ENCODE measurements around the gene XRCC4. TPM values are rescaled to one million over a fixed set of nuclear protein-coding genes. Genes with fewer than 3 reads are reported as not detected.
"Not testable (repeated sequence)": the region's sequence is repeated elsewhere in the genome, so short reads cannot be mapped to it uniquely, and the experiment has no call there.

Gene XRCC4
- polyA plus RNA-seq, 1 of the 3 experiments (the other 2 are of a cell fraction), result 1.8 TPM

DNA sequence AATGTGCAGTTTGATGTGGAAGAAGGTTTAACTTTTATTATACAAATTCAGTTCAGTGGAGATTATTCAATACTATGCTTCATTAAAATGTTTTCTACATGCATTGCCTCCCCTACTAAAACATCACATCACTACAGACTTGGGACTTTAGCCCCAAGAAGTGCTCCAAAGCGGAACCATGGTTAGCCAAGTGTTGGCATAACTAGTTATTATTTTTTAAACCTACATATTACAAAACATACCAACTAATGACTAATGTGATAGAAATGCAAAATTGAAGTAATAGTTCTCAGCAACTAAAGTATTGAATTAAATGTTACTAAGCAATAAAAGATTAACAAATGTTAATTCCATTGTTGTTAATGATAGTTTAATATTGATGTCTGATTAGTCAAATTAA lies 74.5 kb downstream of the XRCC4 start:
- peaks cover 4% of the 10 kb centered on the region for H3F3A ChIP-seq (replicated peaks; ENCODE audit: insufficient read depth)
- no peak overlapping the region for H3K9ac ChIP-seq
- H3K4me1 ChIP-seq (ENCODE audit: control insufficient read depth in 1 of 2, insufficient read depth in 2 of 2, low read depth in 1 of 2, low read length in 1 of 2), result no peaks in the 10 kb centered on the region
- WGBS (ENCODE audit: low lambda C conversion rate), result 96% methylated on average over 1 of the region's 1 CpG
- no peak overlapping the region for H3K4me3 ChIP-seq (ENCODE audit: low read depth in 2 of 2, low read length in 1 of 2)
- no peaks in the 10 kb centered on the region for H3K27me3 ChIP-seq (ENCODE audit: insufficient read depth)
- TF ChIP-seq JUND (IDR thresholded peaks at IDR 0.05) (0 out of 2 replicates have a peak, but pooled peaks have one; percentile 13), GATA2 (CRISPR knock-in tag; IDR thresholded peaks at IDR 0.05) (no peak), NRF1 (IDR thresholded peaks at IDR 0.05; ENCODE audit: low read depth, low read length) (no peak)
- no peaks in the 10 kb centered on the region for H4K20me1 ChIP-seq (ENCODE audit: insufficient read depth)
- 0 out of 2 replicates have a peak, but pooled peaks cover 3% of the 10 kb centered on the region for H3K9me2 ChIP-seq
- H3K79me2 ChIP-seq (ENCODE audit: insufficient read depth), result no peaks in the 10 kb centered on the region
- no peak overlapping the region for H3K4me2 ChIP-seq
- no peak for DNase-seq
- H3K27ac ChIP-seq (ENCODE audit: low read depth in 2 of 2, low read length in 1 of 2), result no peak overlapping the region
- no peak overlapping the region for H2AFZ ChIP-seq (ENCODE audit: low read depth)
- POLR2A ChIA-PET, result no interaction called here
- H3K36me3 ChIP-seq (replicated peaks in 1 of 2; ENCODE audit: control insufficient read depth in 1 of 2, insufficient read depth in 2 of 2, low read length in 1 of 2), result no peaks in the 10 kb centered on the region
- CTCF ChIA-PET, result no interaction called here
- no peaks in the 10 kb centered on the region for H3K9me3 ChIP-seq

- H3K4me3 ChIP-seq (ENCODE audit: low read depth in 2 of 2, low read length in 1 of 2); DNase-seq; H3K9me2 ChIP-seq; CTCF ChIA-PET; H3F3A ChIP-seq (replicated peaks; ENCODE audit: insufficient read depth); H3K27me3 ChIP-seq (ENCODE audit: insufficient read depth); H3K27ac ChIP-seq (ENCODE audit: low read depth in 2 of 2, low read length in 1 of 2); H3K9me3 ChIP-seq; H4K20me1 ChIP-seq (ENCODE audit: insufficient read depth); H3K36me3 ChIP-seq (replicated peaks in 1 of 2; ENCODE audit: control insufficient read depth in 1 of 2, insufficient read depth in 2 of 2, low read length in 1 of 2); POLR2A ChIA-PET; H3K4me1 ChIP-seq (ENCODE audit: control insufficient read depth in 1 of 2, insufficient read depth in 2 of 2, low read depth in 1 of 2, low read length in 1 of 2); H3K79me2 ChIP-seq (ENCODE audit: insufficient read depth); H3K4me2 ChIP-seq; H2AFZ ChIP-seq (ENCODE audit: low read depth); H3K9ac ChIP-seq: not testable (repeated sequence)
- WGBS (ENCODE audit: low lambda C conversion rate), result 90% methylated on average over 4 of the region's 4 CpGs
These were observed 75.6 kb downstream of the XRCC4 start for GRCh38 chr5:83152996-83153395.

DNA sequence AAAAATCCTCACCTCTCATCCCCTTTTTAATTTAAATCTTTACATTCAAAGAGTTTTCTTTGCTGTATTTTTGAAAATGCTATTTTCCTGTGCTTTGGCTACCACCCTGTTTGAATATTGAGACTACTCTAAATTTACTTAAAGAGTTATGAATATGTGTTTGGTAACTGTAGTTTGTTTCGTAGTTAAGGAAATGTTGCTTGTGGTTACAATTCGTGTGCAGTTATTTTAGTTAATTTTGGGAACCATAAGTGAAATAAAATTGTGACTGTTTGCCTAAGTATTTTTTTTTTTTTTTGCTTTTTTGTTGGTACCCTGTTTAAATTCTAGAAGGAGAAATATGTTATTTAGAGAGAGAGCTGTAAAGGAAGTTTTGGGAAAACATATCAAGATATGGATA lies 78.7 kb downstream of the XRCC4 start:
- CTCF ChIA-PET, result no interaction called here

GRCh38 chr5:83157163-83157562 lies 79.8 kb downstream of the XRCC4 start:
- no peaks in the 10 kb centered on the region for H3F3A ChIP-seq (replicated peaks; ENCODE audit: insufficient read depth)
- H3K79me2 ChIP-seq (ENCODE audit: insufficient read depth), result no peaks in the 10 kb centered on the region
- H3K4me3 ChIP-seq (ENCODE audit: low read depth in 2 of 2, low read length in 1 of 2), result no peak overlapping the region
- no peak overlapping the region for H3K27ac ChIP-seq (ENCODE audit: low read depth in 2 of 2, low read length in 1 of 2)
- H3K4me2 ChIP-seq, result no peak overlapping the region
- no peak for DNase-seq
- H3K27me3 ChIP-seq (ENCODE audit: insufficient read depth), result no peaks in the 10 kb centered on the region
- no peak overlapping the region for H2AFZ ChIP-seq (ENCODE audit: low read depth)
- peaks cover 0 to 5% of the 10 kb centered on the region in 2 experiments for H3K36me3 ChIP-seq (replicated peaks in 1 of 2; ENCODE audit: control insufficient read depth in 1 of 2, insufficient read depth in 2 of 2, low read length in 1 of 2)
- H3K9ac ChIP-seq, result no peak overlapping the region
- H4K20me1 ChIP-seq (ENCODE audit: insufficient read depth), result no peaks in the 10 kb centered on the region
- H3K9me2 ChIP-seq, result 0 out of 2 replicates have a peak, but pooled peaks cover 3% of the 10 kb centered on the region
- H3K9me3 ChIP-seq, result no peaks in the 10 kb centered on the region
- ChIA-PET POLR2A (no interaction called here), CTCF (no interaction called here)
- 80% methylated on average over 2 of the region's 2 CpGs for WGBS (ENCODE audit: low lambda C conversion rate)
- no peaks in the 10 kb centered on the region for H3K4me1 ChIP-seq (ENCODE audit: control insufficient read depth in 1 of 2, insufficient read depth in 2 of 2, low read depth in 1 of 2, low read length in 1 of 2)
- TF ChIP-seq TAF1 (IDR thresholded peaks at IDR 0.05; ENCODE audit: borderline replicate concordance, low read depth, low read length) (no peak), FOSL2 (IDR thresholded peaks at IDR 0.05; ENCODE audit: borderline replicate concordance, low read depth) (no peak), USF2 (IDR thresholded peaks at IDR 0.05; ENCODE audit: borderline replicate concordance, low read depth, low read length) (no peak)
- TF ChIP-seq, protein P1, sequence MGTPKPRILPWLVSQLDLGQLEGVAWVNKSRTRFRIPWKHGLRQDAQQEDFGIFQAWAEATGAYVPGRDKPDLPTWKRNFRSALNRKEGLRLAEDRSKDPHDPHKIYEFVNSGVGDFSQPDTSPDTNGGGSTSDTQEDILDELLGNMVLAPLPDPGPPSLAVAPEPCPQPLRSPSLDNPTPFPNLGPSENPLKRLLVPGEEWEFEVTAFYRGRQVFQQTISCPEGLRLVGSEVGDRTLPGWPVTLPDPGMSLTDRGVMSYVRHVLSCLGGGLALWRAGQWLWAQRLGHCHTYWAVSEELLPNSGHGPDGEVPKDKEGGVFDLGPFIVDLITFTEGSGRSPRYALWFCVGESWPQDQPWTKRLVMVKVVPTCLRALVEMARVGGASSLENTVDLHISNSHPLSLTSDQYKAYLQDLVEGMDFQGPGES (IDR thresholded peaks at IDR 0.05; ENCODE audit: low read depth, low read length), result no peak
- TF ChIP-seq, protein P2, sequence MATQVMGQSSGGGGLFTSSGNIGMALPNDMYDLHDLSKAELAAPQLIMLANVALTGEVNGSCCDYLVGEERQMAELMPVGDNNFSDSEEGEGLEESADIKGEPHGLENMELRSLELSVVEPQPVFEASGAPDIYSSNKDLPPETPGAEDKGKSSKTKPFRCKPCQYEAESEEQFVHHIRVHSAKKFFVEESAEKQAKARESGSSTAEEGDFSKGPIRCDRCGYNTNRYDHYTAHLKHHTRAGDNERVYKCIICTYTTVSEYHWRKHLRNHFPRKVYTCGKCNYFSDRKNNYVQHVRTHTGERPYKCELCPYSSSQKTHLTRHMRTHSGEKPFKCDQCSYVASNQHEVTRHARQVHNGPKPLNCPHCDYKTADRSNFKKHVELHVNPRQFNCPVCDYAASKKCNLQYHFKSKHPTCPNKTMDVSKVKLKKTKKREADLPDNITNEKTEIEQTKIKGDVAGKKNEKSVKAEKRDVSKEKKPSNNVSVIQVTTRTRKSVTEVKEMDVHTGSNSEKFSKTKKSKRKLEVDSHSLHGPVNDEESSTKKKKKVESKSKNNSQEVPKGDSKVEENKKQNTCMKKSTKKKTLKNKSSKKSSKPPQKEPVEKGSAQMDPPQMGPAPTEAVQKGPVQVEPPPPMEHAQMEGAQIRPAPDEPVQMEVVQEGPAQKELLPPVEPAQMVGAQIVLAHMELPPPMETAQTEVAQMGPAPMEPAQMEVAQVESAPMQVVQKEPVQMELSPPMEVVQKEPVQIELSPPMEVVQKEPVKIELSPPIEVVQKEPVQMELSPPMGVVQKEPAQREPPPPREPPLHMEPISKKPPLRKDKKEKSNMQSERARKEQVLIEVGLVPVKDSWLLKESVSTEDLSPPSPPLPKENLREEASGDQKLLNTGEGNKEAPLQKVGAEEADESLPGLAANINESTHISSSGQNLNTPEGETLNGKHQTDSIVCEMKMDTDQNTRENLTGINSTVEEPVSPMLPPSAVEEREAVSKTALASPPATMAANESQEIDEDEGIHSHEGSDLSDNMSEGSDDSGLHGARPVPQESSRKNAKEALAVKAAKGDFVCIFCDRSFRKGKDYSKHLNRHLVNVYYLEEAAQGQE (IDR thresholded peaks at IDR 0.05; ENCODE audit: low read depth, low read length), result no peak

More for the DNA sequence above, 78.7 kb downstream of the XRCC4 start:
- Histone ChIP-seq H3K27ac (ENCODE audit: low read depth in 2 of 2, low read length in 1 of 2) (no peak overlapping the region), H4K20me1 (ENCODE audit: insufficient read depth) (no peaks in the 10 kb centered on the region), H3K9me3 (no peaks in the 10 kb centered on the region), H3K27me3 (ENCODE audit: insufficient read depth) (no peaks in the 10 kb centered on the region), H3K4me2 (no peak overlapping the region), H3F3A (replicated peaks; ENCODE audit: insufficient read depth) (no peaks in the 10 kb centered on the region), H3K9ac (no peak overlapping the region), H2AFZ (ENCODE audit: low read depth) (no peak overlapping the region), H3K4me3 (ENCODE audit: low read depth in 2 of 2, low read length in 1 of 2) (no peak overlapping the region), H3K9me2 (0 out of 2 replicates have a peak, but pooled peaks cover 3% of the 10 kb centered on the region), H3K4me1 (ENCODE audit: control insufficient read depth in 1 of 2, insufficient read depth in 2 of 2, low read depth in 1 of 2, low read length in 1 of 2) (no peaks in the 10 kb centered on the region), H3K36me3 (replicated peaks in 1 of 2; ENCODE audit: control insufficient read depth in 1 of 2, insufficient read depth in 2 of 2, low read length in 1 of 2) (peaks cover 0 to 5% of the 10 kb centered on the region in 2 experiments), H3K79me2 (ENCODE audit: insufficient read depth) (no peaks in the 10 kb centered on the region)
- POLR2A ChIA-PET, result no interaction called here
- TF ChIP-seq FOSL2 (IDR thresholded peaks at IDR 0.05; ENCODE audit: borderline replicate concordance, low read depth), result no peak
- TF ChIP-seq RXRA (IDR thresholded peaks at IDR 0.05; ENCODE audit: borderline replicate concordance, low read depth), result no peak
- no peak for TF ChIP-seq NRF1 (IDR thresholded peaks at IDR 0.05; ENCODE audit: low read depth, low read length)
- TF ChIP-seq GABPA (IDR thresholded peaks at IDR 0.05; ENCODE audit: low read depth), result no peak
- 93% methylated on average over 2 of the region's 2 CpGs for WGBS (ENCODE audit: low lambda C conversion rate)
- DNase-seq, result no peak
